Stimulated activated CD8-positive, alpha-beta memory T cell treated with anti-CD3 and anti-CD28 coated beads, Interleukin-15, amount 100 ng/mL, for 48 hours (primary cell): ENCODE data around the gene CSK.

Source experiments
- DNase-seq, 2 donors: peaks; one replicate each; pipeline ENCODE4 v3.0.0-alpha.2; 2020; ENCODE audit warnings: low read depth in 2 of 2

Gene CSK

GRCh38 chr15:74826364-74826819 lies 44.5 kb downstream of the CSK start, which contains the start of gene CPLX3:
Gene CPLX3 (plus strand): TSS chr15:74826627. CDS start chr15:74826704, 77 bp downstream.
- DNase-seq: peak in 1 of 2 donors; percentile 6

- no peak for DNase-seq
Measured at GRCh38 chr15:74826921-74827320, 45.0 kb downstream of the CSK start.

GRCh38 chr15:74827614-74828013 lies 45.7 kb downstream of the CSK start:
- DNase-seq: no peak

GRCh38 chr15:74828835-74829234 lies 47.0 kb downstream of the CSK start:
- no peak for DNase-seq

GRCh38 chr15:74829486-74829885 lies 47.6 kb downstream of the CSK start:
- DNase-seq: no peak

GRCh38 chr15:74829991-74830390 lies 48.1 kb downstream of the CSK start:
- no peak for DNase-seq

- DNase-seq: no peak
Measured at GRCh38 chr15:74830868-74831267, 49.0 kb downstream of the CSK start.

- no peak for DNase-seq
Measured at GRCh38 chr15:74831813-74832495, 50.1 kb downstream of the CSK start.

GRCh38 chr15:74832826-74833225 lies 50.9 kb downstream of the CSK start:
- DNase-seq: no peak

- no peak for DNase-seq
Measured at GRCh38 chr15:74833376-74834107, 51.7 kb downstream of the CSK start.

GRCh38 chr15:74835312-74835823 lies 53.5 kb downstream of the CSK start:
- DNase-seq: peak in 1 of 2 donors; percentile 18

- DNase-seq: no peak
Measured at GRCh38 chr15:74836846-74837245, 55.0 kb downstream of the CSK start.

- no peak for DNase-seq
Measured at GRCh38 chr15:74837482-74838136, 55.7 kb downstream of the CSK start.

- no peak for DNase-seq
Measured at GRCh38 chr15:74838137-74838516, 56.2 kb downstream of the CSK start.

GRCh38 chr15:74838746-74839525 lies 57.1 kb downstream of the CSK start:
- no peak for DNase-seq

GRCh38 chr15:74839526-74840395 lies 57.9 kb downstream of the CSK start:
- no peak for DNase-seq

- no peak for DNase-seq
Measured at GRCh38 chr15:74840851-74841775, 59.2 kb downstream of the CSK start.

- no peak for DNase-seq
Measured at GRCh38 chr15:74841891-74842373, 60.1 kb downstream of the CSK start.
